Tibial artery (tissue), 4 donors: ENCODE results near the gene PDE8B.

Experiments
- DNase-seq, 2 donors: peaks; one replicate each; pipeline ENCODE4 v3.0.0-alpha.2; 2019
- H3K27ac ChIP-seq, 2 donors: fragments of 200-600 bp; sonication (generic) in 1 of 2; 1 replicate in 1 of 2; 2 replicates in 1 of 2; pipeline ENCODE4 v1.5.1; 2018 to 2019; ENCODE audit warnings: mild to moderate bottlenecking in 1 of 2
- H3K27me3 ChIP-seq, 2 donors: fragments of 200-600 bp; sonication (generic) in 1 of 2; one replicate each; pipeline versions ENCODE4 v1.5.1 to v1.6.0; 2016 to 2019
- H3K36me3 ChIP-seq, 3 donors: fragments of 200-600 bp; sonication (generic) in 2 of 3; one replicate each; pipeline ENCODE4 v1.5.1; 2016 to 2019; ENCODE audit warnings: mild to moderate bottlenecking in 2 of 3
- H3K4me1 ChIP-seq, 4 donors: fragments of 200-600 bp; sonication (generic) in 2 of 4; 1 replicate in 3 of 4; 2 replicates in 1 of 4; pipeline ENCODE4 v1.5.1; 2016 to 2019
- H3K4me3 ChIP-seq, 2 donors: fragments of 200-600 bp; sonication (generic) in 1 of 2; 1 replicate in 1 of 2; 2 replicates in 1 of 2; pipeline ENCODE4 v1.5.1; 2018 to 2019; ENCODE audit warnings: mild to moderate bottlenecking in 2 of 2
- H3K9me3 ChIP-seq, 3 donors: fragments of 200-600 bp; sonication (generic) in 1 of 3; one replicate each; pipeline ENCODE4 v1.5.1; 2016 to 2019
- CTCF ChIP-seq, 2 experiments: fragments of 200-600 bp in 1 of 2; fragments of 450-650 bp in 1 of 2; IDR thresholded peaks; one replicate each; pipeline ENCODE4 v1.5.1; 2017 to 2019; ENCODE audit warnings: antibody characterized with exemption in 2 of 2, mild to moderate bottlenecking in 1 of 2, moderate library complexity in 1 of 2
- intact Hi-C: fragments of 100-400 bp; cut with DNase I; formaldehyde crosslinking; loops from one replicate; pipeline ENCODE4 v1.15.0; 2023; ENCODE audit warnings: low total_unique reads

Gene PDE8B

DNA sequence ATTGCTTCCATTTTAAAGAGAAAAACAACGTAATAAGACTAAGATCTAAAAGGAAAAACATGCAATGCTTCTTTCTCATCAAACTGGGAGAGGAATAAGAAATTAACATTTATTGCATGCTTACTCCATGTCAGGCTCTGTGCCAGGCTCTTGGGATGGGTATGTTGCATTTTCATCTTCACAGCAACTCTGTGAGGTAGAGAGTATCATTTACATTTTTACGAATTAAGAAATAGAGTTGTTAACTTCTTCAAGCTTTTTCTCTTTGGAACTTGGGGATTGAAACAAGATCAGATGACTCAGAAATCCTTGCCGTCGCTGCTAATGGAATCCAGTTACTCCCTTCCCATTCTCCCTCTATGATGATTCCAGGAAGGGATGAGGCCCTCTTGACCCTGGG lies 39.5 kb downstream of the PDE8B start:
- H3K4me1 ChIP-seq: no peaks in the 10 kb centered on the region
- H3K36me3 ChIP-seq: no peaks in the 10 kb centered on the region
- no peak for DNase-seq
- H3K27me3 ChIP-seq: no peaks in the 10 kb centered on the region
- H3K9me3 ChIP-seq: no peaks in the 10 kb centered on the region
- no peak overlapping the region for H3K27ac ChIP-seq
- no peak for TF ChIP-seq CTCF (IDR thresholded peaks at IDR 0.05)
- intact Hi-C loops: no loop called here
- H3K4me3 ChIP-seq: no peak overlapping the region

DNA sequence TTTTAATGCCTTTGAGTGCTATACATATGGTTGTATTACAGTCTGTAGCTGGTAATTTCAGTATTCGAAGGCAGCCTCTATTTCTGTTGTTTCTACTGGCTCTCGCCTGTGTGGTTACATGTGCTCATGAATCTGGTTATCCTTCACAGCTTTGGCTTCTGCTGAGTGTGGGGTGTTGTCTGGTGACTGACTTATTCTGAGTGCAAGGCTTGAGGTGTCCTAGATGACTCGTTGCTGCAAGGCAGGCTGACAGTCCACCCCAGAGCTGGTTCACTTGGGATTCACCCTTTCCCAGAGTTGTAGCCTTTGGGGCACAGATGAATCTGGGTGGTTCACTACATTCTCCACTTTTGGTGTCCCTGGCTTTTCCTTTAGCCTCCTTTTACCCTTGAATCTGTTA lies 41.4 kb downstream of the PDE8B start:
- no peaks in the 10 kb centered on the region for H3K27me3 ChIP-seq
- H3K4me3 ChIP-seq: no peak overlapping the region
- H3K4me1 ChIP-seq: no peaks in the 10 kb centered on the region
- intact Hi-C loops: no loop called here
- no peak for DNase-seq
- no peak overlapping the region for H3K27ac ChIP-seq
- H3K36me3 ChIP-seq: no peaks in the 10 kb centered on the region
- no peaks in the 10 kb centered on the region for H3K9me3 ChIP-seq
- no peak for TF ChIP-seq CTCF (IDR thresholded peaks at IDR 0.05)

DNA sequence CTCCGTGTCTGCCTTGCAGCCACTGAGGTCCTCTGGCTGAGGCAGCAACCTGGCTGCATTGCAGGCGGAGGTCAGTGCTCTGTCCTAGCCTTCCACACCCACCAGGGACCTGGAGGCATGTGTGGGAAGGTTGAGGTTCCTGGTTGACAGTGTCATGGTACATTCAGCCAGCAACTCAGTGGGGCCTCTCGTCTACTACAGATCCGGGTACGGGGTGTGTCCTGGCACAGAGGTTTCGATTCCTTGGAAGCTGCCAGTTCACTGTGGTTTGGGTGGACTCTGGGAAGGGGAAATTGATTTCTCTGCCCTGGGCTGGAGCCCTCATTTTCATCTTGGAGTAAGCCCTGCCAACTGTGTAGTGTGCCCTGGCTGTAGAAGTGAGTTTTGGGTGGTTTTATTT lies 45.1 kb downstream of the PDE8B start:
- intact Hi-C loops: no loop called here
- DNase-seq: no peak
- no peak overlapping the region for H3K27ac ChIP-seq
- no peaks in the 10 kb centered on the region for H3K9me3 ChIP-seq
- H3K27me3 ChIP-seq: no peaks in the 10 kb centered on the region
- TF ChIP-seq CTCF (IDR thresholded peaks at IDR 0.05): no peak
- H3K4me3 ChIP-seq: no peak overlapping the region
- no peaks in the 10 kb centered on the region for H3K4me1 ChIP-seq
- H3K36me3 ChIP-seq: no peaks in the 10 kb centered on the region

GRCh38 chr5:77256406-77256805 lies 45.9 kb downstream of the PDE8B start:
- Histone ChIP-seq H3K4me1 (no peaks in the 10 kb centered on the region), H3K27me3 (no peaks in the 10 kb centered on the region), H3K9me3 (no peaks in the 10 kb centered on the region), H3K27ac (no peak overlapping the region), H3K36me3 (no peaks in the 10 kb centered on the region), H3K4me3 (no peak overlapping the region)
- no peak for DNase-seq
- intact Hi-C loops: no loop called here
- TF ChIP-seq CTCF (IDR thresholded peaks at IDR 0.05): no peak

DNA sequence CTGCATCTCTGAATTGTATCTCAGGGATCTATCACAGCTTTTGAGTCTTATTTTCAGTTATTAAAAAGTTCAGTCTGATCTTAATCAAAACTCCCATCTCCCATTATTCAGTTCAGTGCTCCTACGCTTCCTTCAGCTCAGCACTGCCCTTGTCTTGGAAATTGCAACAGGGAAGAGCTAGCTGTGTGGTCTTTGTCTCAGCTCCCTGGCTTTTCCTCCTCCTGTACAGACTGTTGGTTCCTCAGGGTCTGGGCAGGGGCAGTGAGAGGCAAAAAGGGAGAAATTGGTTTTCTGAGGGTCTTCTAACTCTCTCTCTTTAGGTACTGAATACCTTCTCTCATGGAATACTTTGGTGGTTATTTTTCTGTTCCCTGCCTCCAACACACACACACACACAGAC lies 48.2 kb downstream of the PDE8B start:
- Histone ChIP-seq H3K4me3 (no peak overlapping the region), H3K27ac (no peak overlapping the region), H3K9me3 (no peaks in the 10 kb centered on the region), H3K27me3 (no peaks in the 10 kb centered on the region), H3K36me3 (no peaks in the 10 kb centered on the region), H3K4me1 (no peaks in the 10 kb centered on the region)
- DNase-seq: no peak
- intact Hi-C loops: no loop called here
- no peak for TF ChIP-seq CTCF (IDR thresholded peaks at IDR 0.05)

DNA sequence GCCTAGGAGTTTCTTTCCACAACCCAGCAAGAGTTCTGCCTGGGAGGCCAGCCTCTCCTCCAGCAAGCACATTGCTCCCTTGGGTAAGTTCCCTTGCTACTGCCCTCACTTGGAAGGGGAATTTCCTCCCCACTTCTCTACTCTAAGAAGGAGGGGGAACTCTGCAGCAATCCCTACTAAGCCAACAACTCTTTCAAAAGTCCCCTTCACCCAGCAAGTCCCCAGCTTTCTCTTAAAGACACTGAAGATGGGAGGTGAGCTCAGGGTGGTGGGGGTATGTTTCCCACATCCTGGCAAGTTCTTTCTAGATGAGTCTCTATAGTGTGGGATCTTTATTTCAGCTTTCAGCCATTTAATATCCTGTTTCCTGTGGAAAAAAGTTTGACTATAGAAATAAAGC lies 49.0 kb downstream of the PDE8B start:
- DNase-seq: no peak
- no peak overlapping the region for H3K27ac ChIP-seq
- H3K4me1 ChIP-seq: no peaks in the 10 kb centered on the region
- no peaks in the 10 kb centered on the region for H3K27me3 ChIP-seq
- intact Hi-C loops: no loop called here
- no peaks in the 10 kb centered on the region for H3K36me3 ChIP-seq
- TF ChIP-seq CTCF (IDR thresholded peaks at IDR 0.05): no peak
- H3K4me3 ChIP-seq: no peak overlapping the region
- H3K9me3 ChIP-seq: no peaks in the 10 kb centered on the region
